GM23338 (cell line): ENCODE measurements around the gene SMTNL1. TPM values are rescaled to one million over a fixed set of nuclear protein-coding genes. Genes with fewer than 3 reads are reported as not detected.

ENCODE experiments used
- ATAC-seq: fragments of 200-7000 bp; cut with Tn5 transposase; 3 replicates; pipeline ENCODE4 v1.9.1; 2020
- DNase-seq: peaks from one replicate; pipeline ENCODE4 v3.0.0-alpha.2; 2015; ENCODE audit warnings: low spot score
- H2AFZ ChIP-seq: fragments of 200-600 bp; sonication (generic); 2 replicates; pipeline ENCODE4 v1.8.0; 2016; ENCODE audit warnings: antibody characterized with exemption, mild to moderate bottlenecking, moderate library complexity
- H3F3A ChIP-seq: fragments of 200-600 bp; sonication (generic); replicated peaks from 2 replicates; pipeline ENCODE4 v1.8.0; 2017; ENCODE audit warnings: antibody characterized with exemption, mixed run types, low read depth
- H3K27ac ChIP-seq: fragments of 200-600 bp; sonication (generic); 2 replicates; pipeline ENCODE4 v1.6.1; 2016; ENCODE audit warnings: low read depth
- H3K27me3 ChIP-seq: fragments of 200-600 bp; sonication (generic); 2 replicates; pipeline ENCODE4 v1.8.0; 2016; ENCODE audit warnings: mild to moderate bottlenecking, mixed run types, moderate library complexity; ENCODE audit not compliant: insufficient read depth
- H3K36me3 ChIP-seq: fragments of 200-600 bp; sonication (generic); 2 replicates; pipeline ENCODE4 v1.8.0; 2016; ENCODE audit warnings: mild to moderate bottlenecking; ENCODE audit not compliant: insufficient read depth
- H3K4me1 ChIP-seq: fragments of 200-600 bp; sonication (generic); 2 replicates; pipeline ENCODE4 v1.8.0; 2016; ENCODE audit warnings: mild to moderate bottlenecking, moderate library complexity; ENCODE audit not compliant: insufficient read depth
- H3K4me2 ChIP-seq: fragments of 200-600 bp; sonication (generic); 2 replicates; pipeline ENCODE4 v1.7.1; 2017; ENCODE audit warnings: mixed run types
- H3K4me3 ChIP-seq: fragments of 200-600 bp; sonication (generic); 2 replicates; pipeline ENCODE4 v1.6.1; 2016; ENCODE audit warnings: mixed run types
- H3K79me2 ChIP-seq: fragments of 200-600 bp; sonication (generic); replicated peaks from 2 replicates; pipeline ENCODE4 v1.8.0; 2017; ENCODE audit warnings: mild to moderate bottlenecking; ENCODE audit not compliant: insufficient read depth
- H3K9me2 ChIP-seq: fragments of 200-600 bp; sonication (generic); 2 replicates; pipeline ENCODE4 v1.8.0; 2017; ENCODE audit not compliant: insufficient read depth
- H4K20me1 ChIP-seq: fragments of 200-600 bp; sonication (generic); replicated peaks from 2 replicates; pipeline ENCODE4 v1.8.0; 2017; ENCODE audit warnings: mild to moderate bottlenecking; ENCODE audit not compliant: insufficient read depth
- H3K27ac Mint-ChIP-seq: 2 replicates; pipeline ENCODE4 v1.8.0; 2020; ENCODE audit warnings: inconsistent platforms, mild to moderate bottlenecking, moderate library complexity, mixed read lengths
- H3K27me3 Mint-ChIP-seq: 3 replicates; pipeline ENCODE4 v1.8.0; 2022; ENCODE audit warnings: low read depth, mild to moderate bottlenecking, moderate library complexity, mixed read lengths, inconsistent platforms; ENCODE audit not compliant: insufficient read depth, poor library complexity
- H3K36me3 Mint-ChIP-seq: 3 replicates; pipeline ENCODE4 v1.8.0; 2021; ENCODE audit warnings: low read depth, mild to moderate bottlenecking, inconsistent platforms, moderate library complexity, mixed read lengths
- H3K4me1 Mint-ChIP-seq: 3 replicates; pipeline ENCODE4 v1.8.0; 2020; ENCODE audit warnings: mild to moderate bottlenecking, inconsistent platforms, mixed read lengths
- H3K4me3 Mint-ChIP-seq: 3 replicates; pipeline ENCODE4 v1.8.0; 2021; ENCODE audit warnings: moderate library complexity, mild to moderate bottlenecking, inconsistent platforms, mixed read lengths
- H3K9me3 Mint-ChIP-seq: 3 replicates; pipeline ENCODE4 v1.8.0; 2020; ENCODE audit warnings: moderate library complexity, mild to moderate bottlenecking, inconsistent platforms, mixed read lengths
- CREB1 ChIP-seq: fragments of 250-450 bp; sonication (Bioruptor Pico); IDR thresholded peaks from 2 replicates; pipeline ENCODE4 v1.5.0; 2020; ENCODE audit warnings: low read depth, mild to moderate bottlenecking, moderate library complexity
- CTCF ChIP-seq, 2 experiments: fragments of 200-600 bp in 1 of 2; sonication (generic) in 1 of 2; conservative IDR thresholded peaks; 2 replicates each; pipeline versions ENCODE4 v1.5.1 to v1.6.1; 2016 to 2017; ENCODE audit warnings: antibody characterized with exemption in 2 of 2, low read depth in 2 of 2, mild to moderate bottlenecking in 2 of 2, moderate library complexity in 1 of 2
- JUNB ChIP-seq: IDR thresholded peaks from one replicate; pipeline ENCODE4 v1.6.1; 2016; ENCODE audit warnings: antibody characterized with exemption; ENCODE audit not compliant: unreplicated experiment
- POLR2AphosphoS5 ChIP-seq: IDR thresholded peaks from 2 replicates; pipeline ENCODE4 v1.6.1; 2016; ENCODE audit warnings: antibody characterized with exemption, low read depth
- REST ChIP-seq: IDR thresholded peaks from one replicate; pipeline ENCODE4 v1.6.1; 2018; ENCODE audit warnings: antibody characterized with exemption; ENCODE audit not compliant: unreplicated experiment
- polyA plus RNA-seq: library from polyadenylated mRNA; unstranded; fragments of >200 nt; fragmentation: Nextera tagmentation; extraction: Ambion mirVana; gene quantifications from 2 replicates; pipeline ENCODE4 v1.2.1, GENCODE V29; 2016
- total RNA-seq: library from RNA; depleted of rRNA; stranded (reverse); fragments of >200 nt; shearing (Covaris generic); gene quantifications from 2 replicates; pipeline ENCODE4 v1.2.3, GENCODE V29; 2014
- TF ChIP-seq, protein P1 (sequence below): fragments of 250-450 bp; sonication (Bioruptor Pico); IDR thresholded peaks from 2 replicates; pipeline ENCODE4 v1.5.0; 2020; ENCODE audit warnings: mild to moderate bottlenecking, moderate library complexity
- TF ChIP-seq, protein P2 (sequence below): IDR thresholded peaks from 2 replicates; pipeline ENCODE4 v1.6.1; 2016; ENCODE audit warnings: antibody characterized with exemption

The SMTNL1 gene
- total and polyA plus RNA-seq, 2 experiments from 2014 or later, result 0.31 to 0.70 TPM

- Histone ChIP-seq H3K27ac (peak overlapping the region; percentile 92), H3K79me2 (0 out of 2 replicates have a peak, but pooled peaks cover 3% of the 10 kb centered on the region), H3K4me3 (peak overlapping the region; percentile 64), H2AFZ (peak overlapping the region; percentile 96), H3K9me2 (no peaks in the 10 kb centered on the region), H3F3A (peaks cover 17% of the 10 kb centered on the region), H4K20me1 (no peaks in the 10 kb centered on the region), H3K36me3 (no peaks in the 10 kb centered on the region), H3K4me1 (peaks cover 11% of the 10 kb centered on the region), H3K4me2 (peak overlapping the region; percentile 93), H3K27me3 (no peaks in the 10 kb centered on the region)
- H3K27ac Mint-ChIP-seq, result peak overlapping the region; percentile 92
- H3K4me1 Mint-ChIP-seq, result peaks cover 35% of the 10 kb centered on the region
- peak overlapping the region; percentile 81 for H3K4me3 Mint-ChIP-seq
- ATAC-seq (peak; percentile 87), DNase-seq (peak; percentile 96)
- TF ChIP-seq POLR2AphosphoS5, result peak; percentile 59
- no peak for TF ChIP-seq REST
- TF ChIP-seq CREB1 (CRISPR knock-in tag), result peak; percentile 58
- H3K9me3 Mint-ChIP-seq, result no peaks in the 10 kb centered on the region
- peaks cover 27% of the 10 kb centered on the region for H3K36me3 Mint-ChIP-seq
- peaks cover 18% of the 10 kb centered on the region for H3K27me3 Mint-ChIP-seq
Observed at GRCh38 chr11:57597916-57598830, 60.8 kb downstream of the SMTNL1 start.

DNA sequence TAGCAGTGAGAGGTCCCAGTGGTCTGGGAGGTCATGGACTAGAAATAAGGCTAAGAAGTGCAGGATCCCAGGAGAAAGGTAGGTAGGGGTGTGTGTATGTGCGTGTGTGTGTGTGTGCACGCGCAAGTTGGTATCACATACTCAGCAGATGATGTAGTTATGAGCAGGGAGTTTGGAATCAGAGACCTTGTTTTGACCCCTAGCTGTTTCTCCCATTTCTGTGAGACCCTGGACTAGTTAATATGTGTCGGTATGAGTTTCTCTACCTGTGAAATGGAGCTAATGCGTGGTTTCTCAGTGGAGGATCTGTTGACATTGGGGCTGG is 61.4 kb downstream of the SMTNL1 start:
- H3K79me2 ChIP-seq, result 0 out of 2 replicates have a peak, but pooled peaks cover 3% of the 10 kb centered on the region
- peak overlapping the region; percentile 89; the same call in 1 of the 2 replicates for H3K27ac ChIP-seq
- H3K36me3 ChIP-seq, result no peaks in the 10 kb centered on the region
- H3K27ac Mint-ChIP-seq, result no peak overlapping the region
- peaks cover 27% of the 10 kb centered on the region for H3K36me3 Mint-ChIP-seq
- no peaks in the 10 kb centered on the region for H3K27me3 ChIP-seq
- H3K4me1 ChIP-seq, result peaks cover 11% of the 10 kb centered on the region
- peaks cover 17% of the 10 kb centered on the region; the same call in 1 of the 2 replicates for H3F3A ChIP-seq
- DNase-seq (no peak), ATAC-seq (no peak)
- peak overlapping the region; percentile 93 for H3K4me2 ChIP-seq
- H3K9me2 ChIP-seq, result no peaks in the 10 kb centered on the region
- H3K27me3 Mint-ChIP-seq, result peaks cover 18% of the 10 kb centered on the region
- peak overlapping the region; percentile 81 for H3K4me3 Mint-ChIP-seq
- H3K4me1 Mint-ChIP-seq, result peaks cover 35% of the 10 kb centered on the region
- H3K4me3 ChIP-seq, result peak overlapping the region; percentile 64
- no peaks in the 10 kb centered on the region for H3K9me3 Mint-ChIP-seq
- H4K20me1 ChIP-seq, result no peaks in the 10 kb centered on the region
- peak overlapping the region; percentile 96 for H2AFZ ChIP-seq
- TF ChIP-seq, protein P1, sequence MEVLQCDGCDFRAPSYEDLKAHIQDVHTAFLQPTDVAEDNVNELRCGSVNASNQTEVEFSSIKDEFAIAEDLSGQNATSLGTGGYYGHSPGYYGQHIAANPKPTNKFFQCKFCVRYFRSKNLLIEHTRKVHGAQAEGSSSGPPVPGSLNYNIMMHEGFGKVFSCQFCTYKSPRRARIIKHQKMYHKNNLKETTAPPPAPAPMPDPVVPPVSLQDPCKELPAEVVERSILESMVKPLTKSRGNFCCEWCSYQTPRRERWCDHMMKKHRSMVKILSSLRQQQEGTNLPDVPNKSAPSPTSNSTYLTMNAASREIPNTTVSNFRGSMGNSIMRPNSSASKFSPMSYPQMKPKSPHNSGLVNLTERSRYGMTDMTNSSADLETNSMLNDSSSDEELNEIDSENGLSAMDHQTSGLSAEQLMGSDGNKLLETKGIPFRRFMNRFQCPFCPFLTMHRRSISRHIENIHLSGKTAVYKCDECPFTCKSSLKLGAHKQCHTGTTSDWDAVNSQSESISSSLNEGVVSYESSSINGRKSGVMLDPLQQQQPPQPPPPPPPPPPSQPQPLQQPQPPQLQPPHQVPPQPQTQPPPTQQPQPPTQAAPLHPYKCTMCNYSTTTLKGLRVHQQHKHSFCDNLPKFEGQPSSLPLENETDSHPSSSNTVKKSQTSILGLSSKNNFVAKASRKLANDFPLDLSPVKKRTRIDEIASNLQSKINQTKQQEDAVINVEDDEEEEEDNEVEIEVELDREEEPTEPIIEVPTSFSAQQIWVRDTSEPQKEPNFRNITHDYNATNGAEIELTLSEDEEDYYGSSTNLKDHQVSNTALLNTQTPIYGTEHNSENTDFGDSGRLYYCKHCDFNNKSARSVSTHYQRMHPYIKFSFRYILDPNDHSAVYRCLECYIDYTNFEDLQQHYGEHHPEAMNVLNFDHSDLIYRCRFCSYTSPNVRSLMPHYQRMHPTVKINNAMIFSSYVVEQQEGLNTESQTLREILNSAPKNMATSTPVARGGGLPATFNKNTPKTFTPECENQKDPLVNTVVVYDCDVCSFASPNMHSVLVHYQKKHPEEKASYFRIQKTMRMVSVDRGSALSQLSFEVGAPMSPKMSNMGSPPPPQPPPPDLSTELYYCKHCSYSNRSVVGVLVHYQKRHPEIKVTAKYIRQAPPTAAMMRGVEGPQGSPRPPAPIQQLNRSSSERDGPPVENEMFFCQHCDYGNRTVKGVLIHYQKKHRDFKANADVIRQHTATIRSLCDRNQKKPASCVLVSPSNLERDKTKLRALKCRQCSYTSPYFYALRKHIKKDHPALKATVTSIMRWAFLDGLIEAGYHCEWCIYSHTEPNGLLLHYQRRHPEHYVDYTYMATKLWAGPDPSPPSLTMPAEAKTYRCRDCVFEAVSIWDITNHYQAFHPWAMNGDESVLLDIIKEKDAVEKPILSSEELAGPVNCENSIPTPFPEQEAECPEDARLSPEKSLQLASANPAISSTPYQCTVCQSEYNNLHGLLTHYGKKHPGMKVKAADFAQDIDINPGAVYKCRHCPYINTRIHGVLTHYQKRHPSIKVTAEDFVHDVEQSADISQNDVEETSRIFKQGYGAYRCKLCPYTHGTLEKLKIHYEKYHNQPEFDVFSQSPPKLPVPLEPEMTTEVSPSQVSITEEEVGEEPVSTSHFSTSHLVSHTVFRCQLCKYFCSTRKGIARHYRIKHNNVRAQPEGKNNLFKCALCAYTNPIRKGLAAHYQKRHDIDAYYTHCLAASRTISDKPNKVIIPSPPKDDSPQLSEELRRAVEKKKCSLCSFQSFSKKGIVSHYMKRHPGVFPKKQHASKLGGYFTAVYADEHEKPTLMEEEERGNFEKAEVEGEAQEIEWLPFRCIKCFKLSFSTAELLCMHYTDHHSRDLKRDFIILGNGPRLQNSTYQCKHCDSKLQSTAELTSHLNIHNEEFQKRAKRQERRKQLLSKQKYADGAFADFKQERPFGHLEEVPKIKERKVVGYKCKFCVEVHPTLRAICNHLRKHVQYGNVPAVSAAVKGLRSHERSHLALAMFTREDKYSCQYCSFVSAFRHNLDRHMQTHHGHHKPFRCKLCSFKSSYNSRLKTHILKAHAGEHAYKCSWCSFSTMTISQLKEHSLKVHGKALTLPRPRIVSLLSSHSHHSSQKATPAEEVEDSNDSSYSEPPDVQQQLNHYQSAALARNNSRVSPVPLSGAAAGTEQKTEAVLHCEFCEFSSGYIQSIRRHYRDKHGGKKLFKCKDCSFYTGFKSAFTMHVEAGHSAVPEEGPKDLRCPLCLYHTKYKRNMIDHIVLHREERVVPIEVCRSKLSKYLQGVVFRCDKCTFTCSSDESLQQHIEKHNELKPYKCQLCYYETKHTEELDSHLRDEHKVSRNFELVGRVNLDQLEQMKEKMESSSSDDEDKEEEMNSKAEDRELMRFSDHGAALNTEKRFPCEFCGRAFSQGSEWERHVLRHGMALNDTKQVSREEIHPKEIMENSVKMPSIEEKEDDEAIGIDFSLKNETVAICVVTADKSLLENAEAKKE (CRISPR knock-in tag), result no peak
- TF ChIP-seq CTCF (conservative IDR thresholded peaks at IDR 0.05; ENCODE audit: low read depth in 2 of 2) (no peak), POLR2AphosphoS5 (no peak), JUNB (no peak)
- TF ChIP-seq, protein P2, sequence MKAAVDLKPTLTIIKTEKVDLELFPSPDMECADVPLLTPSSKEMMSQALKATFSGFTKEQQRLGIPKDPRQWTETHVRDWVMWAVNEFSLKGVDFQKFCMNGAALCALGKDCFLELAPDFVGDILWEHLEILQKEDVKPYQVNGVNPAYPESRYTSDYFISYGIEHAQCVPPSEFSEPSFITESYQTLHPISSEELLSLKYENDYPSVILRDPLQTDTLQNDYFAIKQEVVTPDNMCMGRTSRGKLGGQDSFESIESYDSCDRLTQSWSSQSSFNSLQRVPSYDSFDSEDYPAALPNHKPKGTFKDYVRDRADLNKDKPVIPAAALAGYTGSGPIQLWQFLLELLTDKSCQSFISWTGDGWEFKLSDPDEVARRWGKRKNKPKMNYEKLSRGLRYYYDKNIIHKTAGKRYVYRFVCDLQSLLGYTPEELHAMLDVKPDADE, result no peak
